K562 (cell line): ENCODE measurements around the gene NAA80. TPM values are rescaled to one million over a fixed set of nuclear protein-coding genes. Genes with fewer than 3 reads are reported as not detected.

ENCODE experiments used
- CBX3 ChIP-seq, 2 experiments: IDR thresholded peaks; 1 replicate in 1 of 2; 2 replicates in 1 of 2; pipeline ENCODE4 v1.6.1; 2012; ENCODE audit warnings: inconsistent platforms in 2 of 2, low read length in 2 of 2, borderline replicate concordance in 1 of 2, control low read depth in 1 of 2
- CHAMP1 ChIP-seq: fragments of 450-650 bp; IDR thresholded peaks from 2 replicates; pipeline ENCODE4 v1.6.1; 2016; ENCODE audit warnings: mild to moderate bottlenecking
- E2F5 ChIP-seq: sonication (generic); formaldehyde crosslinking; IDR thresholded peaks from 2 replicates; pipeline ENCODE4 v1.8.0; 2022; ENCODE audit warnings: mild to moderate bottlenecking, missing genetic modification reagents
- ETS1 ChIP-seq: conservative IDR thresholded peaks from 2 replicates; pipeline ENCODE4 v1.6.1; 2011; ENCODE audit warnings: low read depth, mild to moderate bottlenecking, low read length; ENCODE audit not compliant: control insufficient read depth
- HOXB6 ChIP-seq: fragments of 250-450 bp; sonication (Bioruptor Pico); IDR thresholded peaks from 2 replicates; pipeline ENCODE4 v1.5.1; 2022; ENCODE audit warnings: mild to moderate bottlenecking, borderline replicate concordance
- KDM4B ChIP-seq, 2 experiments: fragments of 450-650 bp in 1 of 2; sonication (generic) in 1 of 2; IDR thresholded peaks; 2 replicates each; pipeline ENCODE4 v1.6.1; 2016 to 2017; ENCODE audit warnings: borderline replicate concordance in 2 of 2, antibody characterized with exemption in 1 of 2, low read depth in 1 of 2, mild to moderate bottlenecking in 1 of 2
- KLF1 ChIP-seq: fragments of 450-650 bp; IDR thresholded peaks from 2 replicates; pipeline ENCODE4 v1.6.1; 2016; ENCODE audit warnings: missing genetic modification characterization, missing compliant biosample characterization
- KLF6 ChIP-seq: fragments of 250-450 bp; sonication (Bioruptor Pico); IDR thresholded peaks from 2 replicates; pipeline ENCODE4 v1.4.0; 2020; ENCODE audit warnings: mild to moderate bottlenecking, moderate library complexity, borderline replicate concordance
- OTX1 ChIP-seq: fragments of 450-650 bp; formaldehyde crosslinking; IDR thresholded peaks from 2 replicates; pipeline ENCODE4 v1.4.0; 2022; ENCODE audit warnings: mild to moderate bottlenecking
- PREB ChIP-seq: sonication (generic); formaldehyde crosslinking; IDR thresholded peaks from 2 replicates; pipeline ENCODE4 v1.8.1; 2023; ENCODE audit warnings: mild to moderate bottlenecking, missing genetic modification reagents
- RB1 ChIP-seq: fragments of 450-650 bp; IDR thresholded peaks from 2 replicates; pipeline ENCODE4 v1.6.1; 2017; ENCODE audit warnings: low read depth, mild to moderate bottlenecking
- SIN3A ChIP-seq, 2 experiments: fragments of 150-350 bp in 1 of 2; IDR thresholded peaks; 2 replicates each; pipeline ENCODE4 v1.6.1; 2011 to 2016; ENCODE audit warnings: borderline replicate concordance in 2 of 2, low read depth in 2 of 2, low read length in 2 of 2, mild to moderate bottlenecking in 2 of 2, moderate library complexity in 2 of 2; ENCODE audit not compliant: control insufficient read depth in 1 of 2
- SPI1 ChIP-seq: IDR thresholded peaks from 2 replicates; pipeline ENCODE4 v1.6.1; 2011; ENCODE audit warnings: low read depth, low read length, control low read depth, borderline replicate concordance
- TBP ChIP-seq: optimal IDR thresholded peaks from 2 replicates; pipeline ENCODE3; 2011; ENCODE audit warnings: low read depth, low read length, improper control_type of control experiment
- polyA plus RNA-seq, 8 experiments: library from polyadenylated mRNA; depleted of rRNA in 4 of 8; stranded (reverse) in 5 of 8; unstranded in 3 of 8; fragments of >200 nt; fragmentation: Nextera tagmentation in 2 of 8; fragmentation: Illumina TruSeq in 1 of 8; extraction: Ambion mirVana in 2 of 8; extraction: Trizol in 1 of 8; gene quantifications; 2 replicates each; pipeline versions ENCODE4 v1.2.1 to v1.2.3, GENCODE V29; 2011 to 2014; ENCODE audit warnings: inconsistent platforms in 1 of 8, missing spikeins in 1 of 8
- total RNA-seq, 7 experiments: library from RNA; depleted of rRNA in 6 of 7; stranded (reverse); fragments of >200 nt in 6 of 7; fragmentation: Illumina TruSeq in 2 of 7; extraction: Trizol in 2 of 7; gene quantifications; 2 replicates each; pipeline versions ENCODE4 v1.2.1 to v1.2.3, GENCODE V29; 2011 to 2021; ENCODE audit warnings: low replicate concordance in 1 of 7

The NAA80 gene
- total and polyA plus RNA-seq, 9 of the 15 experiments (the other 6 are each of a cell fraction or from before 2014, with no cell fraction given), result 0.82 to 24.0 (median 8.6) TPM

GRCh38 chr3:50321336-50322114, 22.3 kb upstream of the NAA80 start (continued):
- TF ChIP-seq SIN3A (IDR thresholded peaks at IDR 0.05; ENCODE audit: borderline replicate concordance in 2 of 2, control insufficient read depth in 1 of 2, low read depth in 2 of 2, low read length in 2 of 2) (peak in 1 of 2 experiments; percentile 85; a peak in 3 of 4 replicates), TBP (peak; percentile 27), KLF6 (CRISPR knock-in tag) (no peak), OTX1 (CRISPR knock-in tag) (no peak), CHAMP1 (no peak), CBX3 (IDR thresholded peaks at IDR 0.05; ENCODE audit: borderline replicate concordance in 1 of 2, low read length in 2 of 2) (no peak), KDM4B (IDR thresholded peaks at IDR 0.05; ENCODE audit: borderline replicate concordance in 2 of 2, low read depth in 1 of 2) (peak in 1 of 2 experiments; percentile 64; a peak in 1 of 4 replicates), RB1 (peak; percentile 48; the same call in 1 of the 2 replicates), SPI1 (no peak), ETS1 (no peak), E2F5 (CRISPR knock-in tag) (no peak), HOXB6 (CRISPR knock-in tag) (no peak), KLF1 (tag) (no peak), PREB (CRISPR knock-in tag) (no peak)
